Measurements from ENCODE around the gene KRT73.

The KRT73 gene

DNA sequence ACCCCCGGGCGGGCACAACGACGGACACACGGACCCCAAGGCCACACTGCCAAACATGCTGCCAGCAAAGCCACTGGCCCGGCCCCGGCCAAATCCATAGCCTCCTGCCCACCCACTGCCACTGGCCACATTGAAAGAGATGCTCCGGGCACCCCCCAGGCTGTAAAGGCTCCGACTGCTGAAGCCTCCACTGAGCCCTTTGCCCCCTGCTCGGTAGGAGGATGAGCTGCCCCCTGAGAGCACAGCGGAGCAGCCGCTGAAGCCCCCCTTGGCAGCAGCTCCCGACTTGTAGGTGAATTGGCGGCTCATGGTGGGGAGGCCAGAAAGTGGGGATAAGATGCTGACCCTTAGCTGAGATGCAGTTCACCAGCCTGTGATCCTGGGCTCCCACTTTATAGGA is at the start of gene KRT73:
TSS of gene KRT73 (minus strand) at position 344 of the 400 bp plus-strand sequence. CDS start at position 309, 35 bp downstream.
- no peak for DNase-seq

DNA sequence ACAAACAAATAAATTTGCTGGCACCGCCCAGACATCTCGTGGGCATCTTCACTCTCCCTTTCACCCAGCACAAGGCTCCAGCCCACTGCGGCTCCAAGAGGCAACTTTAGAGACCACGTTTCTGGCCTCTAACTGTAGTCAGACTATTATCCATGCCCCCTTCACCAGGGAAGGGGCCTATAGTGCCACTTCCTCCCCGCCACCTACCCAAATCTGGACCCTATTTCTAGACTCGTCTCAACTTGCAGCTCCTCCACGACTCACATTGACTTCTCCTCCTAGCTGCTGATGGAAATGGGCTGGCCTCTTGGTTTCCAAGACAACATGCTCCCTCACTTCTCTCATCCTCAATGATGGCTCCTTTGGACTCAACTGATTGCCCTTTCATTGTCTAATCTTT is 49.6 kb upstream of the KRT73 start:
- no peak for DNase-seq

- no peak for DNase-seq
These were observed 49.1 kb upstream of the KRT73 start for GRCh38 chr12:52667509-52667908.

GRCh38 chr12:52666471-52666870 is 48.1 kb upstream of the KRT73 start:
- no peak for DNase-seq

DNA sequence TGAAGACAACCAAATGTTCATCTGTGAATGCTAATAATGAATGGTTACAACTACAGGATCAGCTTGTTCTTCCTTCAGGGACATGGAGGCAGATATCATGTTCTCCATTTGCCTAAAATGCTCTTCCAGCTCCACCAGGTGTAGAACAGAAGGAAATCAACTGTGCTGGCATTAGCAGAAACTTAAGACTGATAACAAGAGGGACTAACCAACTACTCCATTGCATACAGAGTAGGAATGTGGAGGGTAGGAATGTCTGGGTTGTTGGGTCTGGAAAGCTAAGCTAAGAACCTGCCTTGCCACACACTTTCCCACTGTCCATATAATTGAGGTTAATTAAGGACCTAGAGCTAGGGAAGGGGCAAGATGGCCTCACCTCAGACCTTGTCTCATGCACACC is 45.1 kb upstream of the KRT73 start:
- DNase-seq, result no peak

DNA sequence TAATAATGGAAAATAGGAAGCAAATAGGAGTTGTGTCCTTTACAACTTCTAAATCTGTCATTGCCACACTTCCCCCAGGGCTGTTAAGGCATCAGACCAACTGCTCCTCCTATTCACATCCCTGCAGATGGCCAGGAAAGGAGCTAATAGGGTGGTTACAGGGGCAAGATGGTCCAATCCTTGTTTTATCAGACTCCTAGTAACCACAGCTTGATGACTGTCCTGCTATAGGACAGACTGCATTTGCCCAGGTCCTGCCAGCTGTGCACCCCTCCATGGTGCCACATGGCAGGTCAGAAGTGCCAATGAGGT is 44.5 kb upstream of the KRT73 start:
- DNase-seq, result no peak

GRCh38 chr12:52662093-52662917 is 43.9 kb upstream of the KRT73 start:
- DNase-seq, result no peak

DNA sequence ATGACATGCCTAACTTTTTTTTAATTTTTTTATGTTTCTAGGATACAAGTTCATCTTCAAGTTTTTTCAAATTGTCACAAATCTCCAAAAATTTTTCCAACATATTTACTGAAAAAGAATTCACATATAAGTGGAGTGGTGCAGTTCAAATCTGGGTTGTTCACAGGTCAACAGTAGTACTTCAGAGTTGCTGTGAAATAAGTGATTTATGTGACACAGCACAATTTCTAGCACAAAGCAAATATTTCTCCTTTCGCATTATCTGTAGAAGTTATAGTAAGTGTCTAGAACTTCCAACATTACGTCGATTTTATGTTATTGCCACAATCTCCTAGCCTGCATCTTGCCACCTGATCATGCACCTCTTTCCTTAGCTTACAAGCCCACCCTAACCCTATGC is 43.3 kb upstream of the KRT73 start:
- DNase-seq, result no peak

- DNase-seq, result no peak
These were observed 42.7 kb upstream of the KRT73 start for GRCh38 chr12:52660934-52661499.

DNA sequence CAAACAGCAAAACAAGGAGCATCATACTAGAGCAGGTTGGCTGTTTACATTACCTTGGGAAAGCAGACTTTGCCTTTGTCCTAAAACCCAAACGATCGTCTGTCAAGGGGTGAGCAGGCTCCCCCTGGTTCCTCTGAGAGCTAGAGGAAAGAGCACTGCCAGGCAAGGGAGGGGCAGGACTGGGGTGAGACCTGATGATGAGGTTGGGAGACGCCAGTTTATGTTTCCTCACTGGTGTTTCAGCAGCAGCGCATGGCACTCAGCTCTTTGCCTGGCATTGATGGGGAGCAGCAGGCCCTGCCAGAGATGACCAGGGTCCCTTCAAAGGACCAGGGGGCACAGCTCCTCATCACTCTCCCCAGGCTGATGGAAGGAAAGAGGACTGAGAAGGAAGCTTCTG is 41.6 kb upstream of the KRT73 start:
- no peak for DNase-seq

DNA sequence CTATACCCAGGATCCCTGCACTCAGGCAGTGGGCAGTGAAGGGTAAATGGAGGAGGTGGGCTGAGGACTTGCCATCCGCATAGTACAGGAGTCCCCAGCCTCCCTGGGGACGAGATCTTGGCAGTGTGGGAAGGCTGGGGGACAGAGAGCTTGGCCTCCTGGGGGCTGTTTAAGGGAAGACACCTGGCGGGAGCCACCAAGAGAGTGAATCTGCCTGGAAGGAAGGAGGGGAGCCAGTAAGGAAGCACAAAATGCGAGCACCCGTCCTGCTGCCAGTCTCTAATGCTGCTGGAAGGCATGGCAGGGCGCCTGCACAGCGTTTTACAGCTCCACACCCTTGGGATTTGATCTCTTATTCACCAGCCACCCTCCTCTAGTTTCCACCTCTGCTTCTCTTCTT is 41.0 kb upstream of the KRT73 start:
- DNase-seq, result no peak

DNA sequence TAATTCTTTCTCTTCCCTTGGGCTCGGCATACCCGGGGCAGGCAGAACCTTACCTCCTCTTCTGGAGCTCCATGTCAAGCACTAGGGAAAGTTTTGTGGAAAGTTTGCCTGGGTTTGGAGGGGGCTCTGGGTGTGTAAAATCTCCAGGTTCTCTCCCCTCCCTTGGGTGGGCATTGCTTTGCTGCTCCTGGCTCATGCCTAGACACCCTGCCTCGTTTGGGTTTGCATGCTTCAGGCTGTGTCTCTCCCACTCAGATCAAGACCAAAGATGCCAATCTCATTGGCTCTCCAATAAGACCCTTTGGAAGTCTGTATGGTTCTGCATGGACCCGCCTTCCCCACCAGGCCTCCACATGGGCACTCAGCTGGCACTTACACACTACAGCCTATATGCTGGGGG is 39.8 kb upstream of the KRT73 start:
- no peak for DNase-seq

- DNase-seq, result no peak
These were observed 39.0 kb upstream of the KRT73 start for GRCh38 chr12:52657250-52657902.

GRCh38 chr12:52656616-52657015 is 38.3 kb upstream of the KRT73 start:
- no peak for DNase-seq

DNA sequence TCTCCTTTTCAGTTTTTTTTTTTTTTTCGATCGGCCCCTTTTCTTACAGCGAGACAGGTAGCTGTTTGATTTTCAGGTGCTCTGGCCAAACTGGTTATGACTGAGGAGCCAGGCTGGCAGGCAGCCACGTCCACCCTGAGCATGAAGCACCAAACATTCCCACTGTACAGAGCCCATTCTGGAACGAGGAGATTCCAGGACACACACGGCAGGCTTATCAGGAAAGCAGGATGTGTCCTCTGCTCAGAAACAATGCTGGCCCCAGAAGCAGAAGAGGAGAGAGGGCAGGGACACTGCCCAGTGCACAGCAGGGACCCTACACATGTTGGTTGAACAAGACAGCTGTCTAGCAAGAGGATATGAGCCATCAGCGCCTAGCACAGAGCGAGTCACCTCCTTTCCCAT is 37.4 kb upstream of the KRT73 start:
- DNase-seq, result no peak

DNA sequence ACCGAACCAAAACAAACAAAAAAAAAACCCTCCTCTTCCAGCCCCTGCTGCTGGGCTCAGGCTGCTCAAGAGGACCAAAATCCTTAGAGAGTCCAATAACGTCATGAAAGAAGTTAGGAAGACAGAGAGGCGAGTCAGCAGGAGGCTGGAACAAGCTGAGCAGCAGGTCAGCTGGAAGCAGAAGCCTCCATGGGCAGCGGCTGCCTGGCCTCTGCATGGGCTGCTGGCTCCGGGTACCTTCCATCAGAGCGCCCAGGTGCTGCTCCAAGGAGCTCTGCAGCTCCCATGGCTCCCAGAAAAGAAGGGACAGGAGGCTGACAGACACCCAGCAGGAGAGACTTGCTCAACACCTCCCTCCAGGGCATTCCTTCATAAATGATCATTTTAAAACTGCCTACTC is 36.9 kb upstream of the KRT73 start:
- no peak for DNase-seq

- no peak for DNase-seq
These were observed 33.4 kb upstream of the KRT73 start, which contains the start of gene KRT2 for GRCh38 chr12:52651726-52652261. KRT2 (minus strand) TSS chr12:52652211; CDS start chr12:52652142, 69 bp downstream.

GRCh38 chr12:52650520-52651081 is 32.2 kb upstream of the KRT73 start:
- DNase-seq, result no peak

DNA sequence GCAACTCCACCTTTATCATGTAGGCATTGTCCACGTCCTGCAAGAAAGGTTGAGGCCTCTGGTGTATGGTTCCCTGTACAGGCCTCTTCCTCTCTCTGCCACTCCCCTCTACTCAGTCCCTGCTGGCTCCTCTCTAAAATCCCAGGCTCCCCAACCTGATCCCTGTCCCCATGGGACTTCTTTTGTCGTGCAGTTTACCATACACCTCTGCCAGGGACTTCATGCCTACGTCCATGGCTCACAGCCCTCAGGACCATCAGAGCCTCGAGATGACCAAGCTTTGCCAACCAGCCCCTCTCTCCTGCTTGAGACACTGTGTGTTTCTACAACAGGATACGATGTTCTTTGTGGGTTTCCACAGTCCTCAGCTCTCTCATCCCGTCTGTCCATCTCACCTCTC is 30.7 kb upstream of the KRT73 start:
- DNase-seq, result no peak

DNA sequence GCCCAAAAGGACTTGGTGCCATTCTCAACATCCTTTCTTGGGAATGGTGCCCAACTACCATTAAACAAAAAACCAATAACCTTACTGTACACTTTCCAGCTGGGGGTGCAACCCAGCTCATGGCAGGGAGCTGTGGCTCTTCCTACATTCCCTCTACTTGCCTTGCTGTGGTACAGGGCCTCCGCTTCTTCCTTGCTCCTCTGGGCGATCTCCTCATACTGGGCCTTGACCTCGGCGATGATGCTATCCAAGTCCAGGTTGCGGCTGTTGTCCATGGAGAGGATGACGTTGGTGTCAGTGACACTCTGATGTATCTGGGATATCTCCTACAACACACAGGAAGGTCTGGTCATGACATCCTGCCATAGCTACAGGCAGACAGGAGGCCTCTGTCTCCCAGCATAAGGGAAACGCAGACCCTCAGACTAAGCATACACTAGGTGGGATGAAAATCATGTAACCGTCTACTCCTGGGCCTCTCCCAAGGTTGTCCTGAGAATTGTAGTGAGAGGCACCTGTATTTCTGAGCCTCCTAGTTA is 29.7 kb upstream of the KRT73 start:
- no peak for DNase-seq

DNA sequence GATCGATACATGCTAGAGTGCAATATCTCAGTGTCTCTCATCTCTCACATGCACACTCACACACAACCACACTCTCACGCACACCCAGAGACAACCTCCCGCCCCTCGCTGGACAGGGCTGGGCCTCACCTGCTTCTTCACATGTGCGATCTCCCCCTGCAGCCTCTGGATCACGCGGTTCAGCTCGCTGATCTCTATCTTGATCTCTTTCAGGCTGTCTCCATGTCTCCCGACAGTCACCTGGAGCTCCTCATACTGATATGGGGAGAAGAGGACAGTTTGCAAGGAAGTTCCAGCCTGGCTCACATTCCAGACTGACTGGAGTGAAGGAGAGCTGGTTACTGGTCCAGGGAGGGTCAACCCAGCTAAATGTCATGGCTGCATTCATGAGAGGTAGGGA is 29.2 kb upstream of the KRT73 start:
- DNase-seq, result no peak

DNA sequence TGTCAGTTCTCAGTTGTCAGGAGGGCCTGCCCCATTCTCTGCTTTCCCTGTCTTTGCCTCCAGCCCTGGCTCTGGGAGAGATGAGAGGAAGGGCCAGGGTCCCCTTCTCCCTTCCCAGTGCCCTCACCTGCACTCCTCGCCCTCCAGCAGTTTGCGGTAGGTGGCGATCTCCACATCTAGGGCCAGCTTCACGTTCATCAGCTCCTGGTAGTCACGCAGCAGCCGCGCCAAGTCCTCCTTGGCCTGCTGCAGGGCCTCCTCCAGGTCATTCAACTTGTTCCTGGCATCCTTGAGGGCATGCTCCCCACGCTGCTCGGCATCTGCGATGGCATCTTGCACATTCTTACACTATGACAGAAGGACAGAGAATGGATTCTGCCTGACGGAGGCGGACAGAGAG is 28.3 kb upstream of the KRT73 start:
- no peak for DNase-seq

DNA sequence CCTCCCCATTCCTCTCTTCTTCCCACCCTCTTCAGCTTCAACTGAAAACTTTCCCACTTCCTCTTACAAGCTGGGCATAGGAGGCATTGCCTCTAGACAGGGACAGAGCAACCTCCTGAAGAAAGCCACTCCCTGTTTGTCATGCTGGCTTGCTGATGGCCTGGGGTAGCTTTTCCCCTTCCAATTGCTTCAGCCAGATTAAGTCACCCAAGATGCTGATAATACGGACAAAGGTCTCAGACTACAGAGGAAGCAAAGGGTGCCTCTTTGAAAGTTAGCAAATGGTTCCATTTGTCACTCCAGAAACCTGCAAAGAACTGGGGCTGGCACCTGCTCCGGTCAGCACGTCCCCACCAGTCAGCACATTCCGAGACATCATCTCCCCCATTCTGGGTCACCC is 27.6 kb upstream of the KRT73 start:
- no peak for DNase-seq

Measured in GF-D8 (cell line).